ENCODE results near the gene RPS21. TPM values are rescaled to one million over a fixed set of nuclear protein-coding genes. Genes with fewer than 3 reads are reported as not detected.

Gene RPS21
- total and polyA plus RNA-seq, 4 donors = 222 to 4,827 (median 2,651) TPM

- DNase-seq = no peak
- Histone ChIP-seq H3K4me1 (ENCODE audit: control insufficient read depth in 5 of 5, insufficient read depth in 5 of 5, low read length in 5 of 5) (peaks cover 2 to 43% (median 24%) of the 10 kb centered on the region in 5 donors), H3K9me3 (ENCODE audit: control insufficient read depth in 4 of 4, insufficient read depth in 3 of 4, low read length in 3 of 4) (no peaks in the 10 kb centered on the region), H3K27ac (ENCODE audit: low read depth in 1 of 2, low read length in 1 of 2) (peak overlapping the region; percentile 69 to 86), H3K4me3 (no peak overlapping the region), H3K27me3 (ENCODE audit: control insufficient read depth in 3 of 3, insufficient read depth in 3 of 3, low read length in 2 of 3) (no peaks in the 10 kb centered on the region), H3K36me3 (ENCODE audit: control insufficient read depth in 4 of 4, insufficient read depth in 4 of 4, low read length in 4 of 4) (peaks cover 0 to 7% (median 3%) of the 10 kb centered on the region in 4 donors), H3K9ac (ENCODE audit: insufficient read depth in 1 of 2, low read length in 2 of 2) (no peak overlapping the region)
- WGBS, 2 donors = 82 to 97% methylated on average over 6 of the region's 6 CpGs
- ATAC-seq (ENCODE audit: insufficient read depth, low FRiP score) = no peak
- TF ChIP-seq, protein P1, sequence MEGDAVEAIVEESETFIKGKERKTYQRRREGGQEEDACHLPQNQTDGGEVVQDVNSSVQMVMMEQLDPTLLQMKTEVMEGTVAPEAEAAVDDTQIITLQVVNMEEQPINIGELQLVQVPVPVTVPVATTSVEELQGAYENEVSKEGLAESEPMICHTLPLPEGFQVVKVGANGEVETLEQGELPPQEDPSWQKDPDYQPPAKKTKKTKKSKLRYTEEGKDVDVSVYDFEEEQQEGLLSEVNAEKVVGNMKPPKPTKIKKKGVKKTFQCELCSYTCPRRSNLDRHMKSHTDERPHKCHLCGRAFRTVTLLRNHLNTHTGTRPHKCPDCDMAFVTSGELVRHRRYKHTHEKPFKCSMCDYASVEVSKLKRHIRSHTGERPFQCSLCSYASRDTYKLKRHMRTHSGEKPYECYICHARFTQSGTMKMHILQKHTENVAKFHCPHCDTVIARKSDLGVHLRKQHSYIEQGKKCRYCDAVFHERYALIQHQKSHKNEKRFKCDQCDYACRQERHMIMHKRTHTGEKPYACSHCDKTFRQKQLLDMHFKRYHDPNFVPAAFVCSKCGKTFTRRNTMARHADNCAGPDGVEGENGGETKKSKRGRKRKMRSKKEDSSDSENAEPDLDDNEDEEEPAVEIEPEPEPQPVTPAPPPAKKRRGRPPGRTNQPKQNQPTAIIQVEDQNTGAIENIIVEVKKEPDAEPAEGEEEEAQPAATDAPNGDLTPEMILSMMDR (IDR thresholded peaks at IDR 0.05; ENCODE audit: control extremely low read depth, extremely low read depth) = no peak
Observed at GRCh38 chr20:62381842-62382241, 5.1 kb upstream of the RPS21 start.

DNA sequence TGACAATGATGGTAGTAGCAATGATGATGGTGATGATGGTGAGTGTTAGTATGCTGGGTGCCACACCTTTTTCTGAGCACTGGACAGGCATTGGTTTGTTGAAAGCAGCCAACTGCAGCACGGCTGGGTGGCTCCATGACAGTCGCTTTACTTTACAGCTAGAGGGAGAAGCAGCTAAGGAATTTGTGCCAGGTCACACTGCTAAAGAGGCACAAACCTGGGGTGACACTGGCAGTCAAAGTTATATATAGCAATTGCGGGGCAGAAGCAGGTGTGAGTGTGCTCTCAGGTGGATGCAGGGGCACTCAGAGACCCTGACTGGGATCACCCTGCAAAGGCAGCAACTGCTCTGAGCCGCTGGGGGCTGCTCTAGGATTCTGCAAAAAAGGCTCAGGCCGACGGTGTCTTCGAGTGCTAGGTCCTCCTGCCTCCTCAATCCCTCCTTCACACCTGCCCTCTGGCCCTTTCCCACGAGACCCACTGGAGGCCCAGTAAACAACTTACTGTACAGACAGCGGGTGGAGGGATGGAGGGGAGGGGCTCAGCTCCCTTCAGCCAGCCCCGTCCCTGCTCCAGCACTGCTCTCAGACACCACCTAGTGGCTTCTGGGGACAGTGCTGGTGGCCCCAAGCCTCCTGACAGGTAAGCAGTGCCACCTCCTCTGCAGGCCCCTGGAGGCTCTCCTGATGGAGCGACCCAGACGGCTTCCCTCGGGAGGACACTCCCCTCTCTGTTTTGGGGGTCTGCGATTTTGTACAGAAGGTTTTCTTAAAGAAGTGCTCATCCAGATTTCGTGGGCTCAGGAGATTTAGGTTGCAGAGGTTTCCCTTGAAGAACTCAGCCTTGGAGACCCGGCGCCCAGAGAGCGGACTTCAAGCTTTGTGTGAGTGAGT lies 4.4 kb upstream of the RPS21 start:
- 43 to 48% methylated on average over 18 of the region's 18 CpGs for WGBS, 2 donors
- Histone ChIP-seq H3K27me3 (ENCODE audit: control insufficient read depth in 3 of 3, insufficient read depth in 3 of 3, low read length in 2 of 3) (no peaks in the 10 kb centered on the region), H3K9me3 (ENCODE audit: control insufficient read depth in 4 of 4, insufficient read depth in 3 of 4, low read length in 3 of 4) (no peaks in the 10 kb centered on the region), H3K36me3 (ENCODE audit: control insufficient read depth in 4 of 4, insufficient read depth in 4 of 4, low read length in 4 of 4) (peaks cover 0 to 7% (median 3%) of the 10 kb centered on the region in 4 donors), H3K27ac (ENCODE audit: low read depth in 1 of 2, low read length in 1 of 2) (peak overlapping the region in 1 of 2 donors; percentile 4), H3K4me3 (no peak overlapping the region), H3K4me1 (ENCODE audit: control insufficient read depth in 5 of 5, insufficient read depth in 5 of 5, low read length in 5 of 5) (peaks cover 2 to 37% (median 17%) of the 10 kb centered on the region in 5 donors), H3K9ac (ENCODE audit: insufficient read depth in 1 of 2, low read length in 2 of 2) (no peak overlapping the region)
- ATAC-seq (ENCODE audit: insufficient read depth, low FRiP score) (peak; percentile 55), DNase-seq (peak; percentile 72 to 81 (median 79))
- TF ChIP-seq, protein P1 (IDR thresholded peaks at IDR 0.05; ENCODE audit: control extremely low read depth, extremely low read depth) = peak; percentile 88

DNA sequence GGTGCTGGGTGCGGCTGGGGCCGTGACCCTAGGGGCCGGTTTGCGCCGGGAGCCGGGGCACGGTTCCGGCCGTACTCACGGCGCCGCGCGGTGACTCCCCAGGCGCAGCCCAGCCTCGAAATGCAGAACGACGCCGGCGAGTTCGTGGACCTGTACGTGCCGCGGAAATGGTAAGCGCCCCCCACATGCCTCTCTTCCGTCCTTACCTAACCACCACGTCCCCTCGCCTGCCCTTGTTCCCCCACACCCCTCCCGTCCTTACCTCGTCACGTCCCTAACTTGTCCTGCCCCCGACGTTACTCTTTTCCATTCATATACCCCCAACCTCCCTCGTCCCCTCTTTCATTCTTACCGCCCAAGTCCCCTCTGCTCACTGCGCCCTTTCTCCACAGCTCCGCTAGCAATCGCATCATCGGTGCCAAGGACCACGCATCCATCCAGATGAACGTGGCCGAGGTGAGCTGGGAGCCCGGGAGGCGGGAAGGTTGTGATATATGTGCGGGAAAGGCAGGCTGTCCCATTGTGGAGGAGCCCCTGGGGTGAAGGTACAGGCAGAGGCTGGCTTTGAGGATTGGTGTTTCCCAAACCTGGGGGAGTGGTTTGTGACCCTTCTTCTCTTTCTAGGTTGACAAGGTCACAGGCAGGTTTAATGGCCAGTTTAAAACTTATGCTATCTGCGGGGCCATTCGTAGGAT lies 463 bp downstream of the RPS21 start:
- Histone ChIP-seq H3K9me3 (ENCODE audit: control insufficient read depth in 4 of 4, insufficient read depth in 3 of 4, low read length in 3 of 4) (no peaks in the 10 kb centered on the region), H3K4me1 (ENCODE audit: control insufficient read depth in 5 of 5, insufficient read depth in 5 of 5, low read length in 5 of 5) (peaks cover 2 to 26% (median 7%) of the 10 kb centered on the region in 5 donors), H3K4me3 (peak overlapping the region; percentile 92), H3K27ac (ENCODE audit: low read depth in 1 of 2, low read length in 1 of 2) (peak overlapping the region in 1 of 2 donors; percentile 93), H3K36me3 (ENCODE audit: control insufficient read depth in 4 of 4, insufficient read depth in 4 of 4, low read length in 4 of 4) (peaks cover 0 to 24% (median 16%) of the 10 kb centered on the region in 4 donors), H3K9ac (ENCODE audit: insufficient read depth in 1 of 2, low read length in 2 of 2) (peak overlapping the region; percentile 73 to 77), H3K27me3 (ENCODE audit: control insufficient read depth in 3 of 3, insufficient read depth in 3 of 3, low read length in 2 of 3) (no peaks in the 10 kb centered on the region)
- DNase-seq = no peak
- TF ChIP-seq, protein P1 (IDR thresholded peaks at IDR 0.05; ENCODE audit: control extremely low read depth, extremely low read depth) = no peak
- WGBS, 2 donors = 2 to 5% methylated on average over 37 to 47 of the region's 47 CpGs
- ATAC-seq (ENCODE audit: insufficient read depth, low FRiP score) = no peak
